ENCODE results near the gene ARAP2. TPM values are rescaled to one million over a fixed set of nuclear protein-coding genes. Genes with fewer than 3 reads are reported as not detected.

ARAP2 gene
- total and polyA plus RNA-seq, 8 donors = 4.3 to 35.2 (median 6.0) TPM

GRCh38 chr4:36288731-36289426 lies 44.6 kb upstream of the ARAP2 start:
- no peak for TF ChIP-seq CTCF (IDR thresholded peaks at IDR 0.05)
- no peak for DNase-seq
- H3K9me3 ChIP-seq = no peaks in the 10 kb centered on the region
- ATAC-seq = no peak
- H3K36me3 ChIP-seq = no peaks in the 10 kb centered on the region
- H3K27me3 ChIP-seq = no peaks in the 10 kb centered on the region
- H3K4me3 ChIP-seq = no peak overlapping the region
- H3K27ac ChIP-seq = no peak overlapping the region
- intact Hi-C loops (cut with DNase I) = no loop called here
- peaks cover 0 to 3% of the 10 kb centered on the region in 2 donors for H3K4me1 ChIP-seq

- Histone ChIP-seq H3K36me3 (no peaks in the 10 kb centered on the region), H3K9me3 (no peaks in the 10 kb centered on the region), H3K27ac (peak overlapping the region in 1 of 2 donors; percentile 16), H3K27me3 (no peaks in the 10 kb centered on the region), H3K4me1 (peaks cover 0 to 3% of the 10 kb centered on the region in 2 donors), H3K4me3 (no peak overlapping the region)
- intact Hi-C loops (cut with DNase I) = no loop called here
- no peak for TF ChIP-seq CTCF (IDR thresholded peaks at IDR 0.05)
- DNase-seq (no peak), ATAC-seq (no peak)
Observed at GRCh38 chr4:36286481-36286871, 42.2 kb upstream of the ARAP2 start.

- DNase-seq (no peak), ATAC-seq (peak; percentile 34)
- no peak for TF ChIP-seq CTCF (IDR thresholded peaks at IDR 0.05)
- Histone ChIP-seq H3K36me3 (no peaks in the 10 kb centered on the region), H3K9me3 (no peaks in the 10 kb centered on the region), H3K4me1 (peaks cover 0 to 3% of the 10 kb centered on the region in 2 donors), H3K27me3 (no peaks in the 10 kb centered on the region), H3K4me3 (no peak overlapping the region), H3K27ac (peak overlapping the region; percentile 16 to 27)
- intact Hi-C loops (cut with DNase I) = no loop called here
Observed at GRCh38 chr4:36285784-36286480, 41.6 kb upstream of the ARAP2 start.

- Histone ChIP-seq H3K4me3 (no peak overlapping the region), H3K36me3 (no peaks in the 10 kb centered on the region), H3K27ac (no peak overlapping the region), H3K9me3 (no peaks in the 10 kb centered on the region), H3K4me1 (peaks cover 0 to 3% of the 10 kb centered on the region in 2 donors), H3K27me3 (no peaks in the 10 kb centered on the region)
- no peak for DNase-seq
- no peak for ATAC-seq
- TF ChIP-seq CTCF (IDR thresholded peaks at IDR 0.05) = no peak
- intact Hi-C loops (cut with DNase I) = no loop called here
Observed at GRCh38 chr4:36283912-36284465, 39.7 kb upstream of the ARAP2 start.

GRCh38 chr4:36282503-36283030 lies 38.3 kb upstream of the ARAP2 start:
- TF ChIP-seq CTCF (IDR thresholded peaks at IDR 0.05) = no peak
- no peak for ATAC-seq
- no peak overlapping the region for H3K4me3 ChIP-seq
- no peaks in the 10 kb centered on the region for H3K27me3 ChIP-seq
- H3K36me3 ChIP-seq = no peaks in the 10 kb centered on the region
- H3K9me3 ChIP-seq = no peaks in the 10 kb centered on the region
- intact Hi-C loops (cut with DNase I) = no loop called here
- no peak overlapping the region for H3K27ac ChIP-seq
- DNase-seq = no peak
- no peaks in the 10 kb centered on the region for H3K4me1 ChIP-seq
